ENCODE data around the gene GIN1.

GIN1 gene

DNA sequence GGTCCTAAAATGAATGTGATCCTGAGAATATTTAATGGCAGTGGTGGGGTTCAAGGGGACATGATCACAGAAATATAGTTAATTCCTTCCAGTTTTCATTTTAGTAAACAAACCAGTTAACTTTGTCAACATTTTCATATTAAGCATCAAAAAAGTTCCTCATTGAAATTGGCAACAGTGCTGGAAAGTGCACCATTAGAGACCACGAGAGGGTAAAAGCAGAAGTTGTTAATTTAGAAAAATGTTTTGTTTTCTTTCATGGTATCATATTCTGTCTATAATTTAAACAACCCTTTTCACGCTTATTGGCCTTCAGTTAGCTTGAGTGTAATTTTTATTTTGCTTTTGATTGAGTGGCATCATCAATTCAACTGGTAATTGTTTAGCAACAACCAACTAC is 11.9 kb downstream of the GIN1 start:
- no peak overlapping the region for H2AK5ac ChIP-seq (ENCODE audit: low read length)
- H3K4me2 ChIP-seq (ENCODE audit: low read length): no peak overlapping the region
- H3K23ac ChIP-seq (ENCODE audit: low read length): no peak overlapping the region
- H2BK5ac ChIP-seq (ENCODE audit: low read length): no peak overlapping the region
- H3K4ac ChIP-seq (ENCODE audit: low read depth, low read length): no peak overlapping the region
- H3K9ac ChIP-seq (ENCODE audit: low read length): no peak overlapping the region
- no peaks in the 10 kb centered on the region for H3K79me1 ChIP-seq (ENCODE audit: low read length)
- H3K4me3 ChIP-seq (ENCODE audit: low read length): no peak overlapping the region
- no peak overlapping the region for H4K5ac ChIP-seq (ENCODE audit: low read length)
- WGBS (ENCODE audit: extremely low coverage, insufficient coverage, low lambda C conversion rate): no CpG with 5 or more reads among the region's 2 CpGs
- no peaks in the 10 kb centered on the region for H3K4me1 ChIP-seq (ENCODE audit: control insufficient read depth, low read depth, low read length)
- DNase-seq: no peak
- no peak overlapping the region for H2BK120ac ChIP-seq (ENCODE audit: low read depth, low read length)
- no peaks in the 10 kb centered on the region for H3K36me3 ChIP-seq (ENCODE audit: control insufficient read depth, insufficient read depth, low read length)
- H3K27me3 ChIP-seq (ENCODE audit: insufficient read depth, low read length, poor library complexity): no peaks in the 10 kb centered on the region
- H3K27ac ChIP-seq (ENCODE audit: low read depth, low read length): no peak overlapping the region
- no peak overlapping the region for H4K8ac ChIP-seq (ENCODE audit: low read depth, low read length)
- H3K56ac ChIP-seq (ENCODE audit: low read length): no peak overlapping the region
- H3K79me2 ChIP-seq (ENCODE audit: control insufficient read depth, insufficient read depth, low read length): no peaks in the 10 kb centered on the region
- H3K18ac ChIP-seq (ENCODE audit: low read length): no peak overlapping the region
- H2BK15ac ChIP-seq (replicated peaks; ENCODE audit: low read depth): no peak overlapping the region

DNA sequence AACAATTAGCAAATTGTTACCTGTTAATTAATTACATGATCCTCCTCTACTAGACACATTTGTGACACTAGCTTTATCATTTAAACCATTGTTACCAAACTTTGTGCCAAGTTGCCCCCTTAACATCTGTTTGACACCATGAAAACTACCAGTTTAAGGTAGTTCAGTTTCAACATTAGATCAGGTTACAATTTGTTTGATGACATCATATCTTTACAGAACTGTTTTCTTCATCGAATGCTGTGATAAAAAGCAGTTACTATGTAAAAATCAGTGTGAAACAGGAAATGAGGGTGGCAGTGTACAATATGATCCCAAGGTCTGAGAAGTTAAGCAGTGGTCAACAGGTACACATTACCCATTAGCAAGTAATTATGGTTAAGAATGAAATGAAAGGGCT is 17.7 kb downstream of the GIN1 start:
- no peak overlapping the region for H2BK5ac ChIP-seq (ENCODE audit: low read length)
- no peak overlapping the region for H3K4ac ChIP-seq (ENCODE audit: low read depth, low read length)
- no peaks in the 10 kb centered on the region for H3K36me3 ChIP-seq (ENCODE audit: control insufficient read depth, insufficient read depth, low read length)
- DNase-seq: no peak
- no peak overlapping the region for H3K9ac ChIP-seq (ENCODE audit: low read length)
- H3K27me3 ChIP-seq (ENCODE audit: insufficient read depth, low read length, poor library complexity): no peaks in the 10 kb centered on the region
- no peak overlapping the region for H2BK120ac ChIP-seq (ENCODE audit: low read depth, low read length)
- H3K18ac ChIP-seq (ENCODE audit: low read length): no peak overlapping the region
- no peak overlapping the region for H3K27ac ChIP-seq (ENCODE audit: low read depth, low read length)
- no peak overlapping the region for H4K5ac ChIP-seq (ENCODE audit: low read length)
- no peak overlapping the region for H3K56ac ChIP-seq (ENCODE audit: low read length)
- H3K79me1 ChIP-seq (ENCODE audit: low read length): no peaks in the 10 kb centered on the region
- H3K4me1 ChIP-seq (ENCODE audit: control insufficient read depth, low read depth, low read length): no peaks in the 10 kb centered on the region
- no peak overlapping the region for H3K23ac ChIP-seq (ENCODE audit: low read length)
- WGBS (ENCODE audit: extremely low coverage, insufficient coverage, low lambda C conversion rate): no CpG with 5 or more reads among the region's 1 CpG
- H2AK5ac ChIP-seq (ENCODE audit: low read length): no peak overlapping the region
- no peak overlapping the region for H2BK15ac ChIP-seq (replicated peaks; ENCODE audit: low read depth)
- H3K79me2 ChIP-seq (ENCODE audit: control insufficient read depth, insufficient read depth, low read length): no peaks in the 10 kb centered on the region
- no peak overlapping the region for H4K8ac ChIP-seq (ENCODE audit: low read depth, low read length)
- H3K4me2 ChIP-seq (ENCODE audit: low read length): no peak overlapping the region
- no peak overlapping the region for H3K4me3 ChIP-seq (ENCODE audit: low read length)

DNA sequence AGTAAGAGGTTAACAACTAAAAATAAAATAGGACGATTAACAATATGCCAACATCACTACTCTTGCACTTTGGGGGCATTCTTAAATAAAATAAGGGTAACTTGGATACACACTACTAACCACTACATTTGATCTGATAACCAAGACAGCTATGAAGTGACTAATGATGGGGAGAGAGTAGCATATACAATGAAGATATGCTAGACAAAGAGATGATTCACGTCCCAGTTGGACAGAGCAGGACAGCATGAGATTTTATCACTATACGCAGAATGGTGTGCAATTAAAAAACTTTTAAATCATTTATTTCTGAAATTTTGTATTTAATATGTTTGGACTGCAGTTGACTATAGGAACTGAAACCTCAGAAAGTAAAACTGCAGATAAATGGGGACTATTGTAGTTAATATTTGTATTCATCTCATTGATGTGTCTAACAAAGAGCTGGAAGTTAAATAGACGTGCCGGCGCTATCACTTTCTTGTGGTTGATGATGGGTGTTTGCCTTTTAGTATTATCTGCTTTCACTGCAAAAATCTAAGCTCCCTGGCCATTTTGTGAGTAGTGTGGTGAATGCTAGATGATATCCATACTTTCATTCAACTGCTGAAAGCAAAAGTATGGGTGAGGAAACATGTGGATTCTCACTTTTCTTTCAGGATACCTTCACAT is 18.7 kb downstream of the GIN1 start:
- Histone ChIP-seq H4K8ac (ENCODE audit: low read depth, low read length) (no peak overlapping the region), H3K79me2 (ENCODE audit: control insufficient read depth, insufficient read depth, low read length) (no peaks in the 10 kb centered on the region), H4K5ac (ENCODE audit: low read length) (no peak overlapping the region), H3K27me3 (ENCODE audit: insufficient read depth, low read length, poor library complexity) (no peaks in the 10 kb centered on the region), H3K4me2 (ENCODE audit: low read length) (no peak overlapping the region), H3K18ac (ENCODE audit: low read length) (no peak overlapping the region), H2BK5ac (ENCODE audit: low read length) (no peak overlapping the region), H3K4me1 (ENCODE audit: control insufficient read depth, low read depth, low read length) (no peaks in the 10 kb centered on the region), H2BK120ac (ENCODE audit: low read depth, low read length) (no peak overlapping the region), H3K36me3 (ENCODE audit: control insufficient read depth, insufficient read depth, low read length) (no peaks in the 10 kb centered on the region), H3K4ac (ENCODE audit: low read depth, low read length) (no peak overlapping the region), H3K4me3 (ENCODE audit: low read length) (no peak overlapping the region), H3K56ac (ENCODE audit: low read length) (no peak overlapping the region), H3K9ac (ENCODE audit: low read length) (no peak overlapping the region), H3K23ac (ENCODE audit: low read length) (no peak overlapping the region), H2BK15ac (replicated peaks; ENCODE audit: low read depth) (no peak overlapping the region), H3K79me1 (ENCODE audit: low read length) (no peaks in the 10 kb centered on the region), H3K27ac (ENCODE audit: low read depth, low read length) (no peak overlapping the region), H2AK5ac (ENCODE audit: low read length) (no peak overlapping the region)
- DNase-seq: no peak
- no CpG with 5 or more reads among the region's 6 CpGs for WGBS (ENCODE audit: extremely low coverage, insufficient coverage, low lambda C conversion rate)

DNA sequence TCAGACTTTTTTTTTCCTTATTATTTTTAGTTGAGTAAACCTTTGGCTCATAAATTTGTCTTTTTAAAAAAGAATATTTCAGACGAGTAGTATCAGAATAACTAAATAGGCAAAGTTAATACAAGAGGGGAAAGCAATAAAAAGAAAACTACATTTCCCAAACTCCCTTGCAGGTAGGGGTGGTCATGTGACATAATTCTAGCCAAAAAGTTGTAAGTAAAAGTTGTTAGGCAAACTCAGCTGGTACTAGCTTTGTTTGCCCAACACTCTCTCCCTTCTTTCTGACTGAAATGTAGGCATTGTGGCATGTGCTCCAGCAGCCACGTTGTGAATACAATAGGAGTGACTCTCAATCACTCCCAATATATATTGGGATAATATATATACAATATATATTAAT is 20.9 kb downstream of the GIN1 start:
- peak; percentile 27 for DNase-seq
- no peaks in the 10 kb centered on the region for H3K27me3 ChIP-seq (ENCODE audit: insufficient read depth, low read length, poor library complexity)
- no peak overlapping the region for H4K8ac ChIP-seq (ENCODE audit: low read depth, low read length)

DNA sequence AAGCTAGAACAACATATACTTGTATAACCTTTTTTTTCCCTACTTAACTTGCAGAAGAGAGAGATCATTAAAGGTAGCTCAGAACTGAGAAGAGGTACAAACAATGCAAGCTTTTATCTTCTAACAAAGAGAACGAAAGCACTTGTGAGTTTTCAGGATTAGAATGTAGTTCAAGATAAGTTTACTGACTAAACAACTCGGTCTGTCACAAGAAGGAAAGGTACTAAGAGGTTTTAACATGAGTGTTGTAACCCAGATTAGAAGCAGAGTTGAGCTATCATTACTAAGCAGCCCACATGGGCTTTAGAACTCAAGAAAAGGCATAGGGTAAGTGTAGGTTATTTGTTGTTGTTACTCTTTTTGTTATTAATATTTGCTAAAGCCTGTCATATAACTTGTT is 25.2 kb downstream of the GIN1 start:
- no peak overlapping the region for H2BK15ac ChIP-seq (replicated peaks; ENCODE audit: low read depth)
- no peak overlapping the region for H3K4ac ChIP-seq (ENCODE audit: low read depth, low read length)
- H3K79me2 ChIP-seq (ENCODE audit: control insufficient read depth, insufficient read depth, low read length): no peaks in the 10 kb centered on the region
- H2AK5ac ChIP-seq (ENCODE audit: low read length): no peak overlapping the region
- H2BK120ac ChIP-seq (ENCODE audit: low read depth, low read length): no peak overlapping the region
- WGBS (ENCODE audit: extremely low coverage, insufficient coverage, low lambda C conversion rate): no CpG with 5 or more reads among the region's 2 CpGs
- no peak overlapping the region for H3K4me3 ChIP-seq (ENCODE audit: low read length)
- H3K18ac ChIP-seq (ENCODE audit: low read length): no peak overlapping the region
- H3K4me2 ChIP-seq (ENCODE audit: low read length): no peak overlapping the region
- peak; percentile 58 for DNase-seq
- H2BK5ac ChIP-seq (ENCODE audit: low read length): no peak overlapping the region
- no peak overlapping the region for H3K27ac ChIP-seq (ENCODE audit: low read depth, low read length)
- H3K36me3 ChIP-seq (ENCODE audit: control insufficient read depth, insufficient read depth, low read length): no peaks in the 10 kb centered on the region
- no peaks in the 10 kb centered on the region for H3K27me3 ChIP-seq (ENCODE audit: insufficient read depth, low read length, poor library complexity)
- H3K56ac ChIP-seq (ENCODE audit: low read length): no peak overlapping the region
- H4K8ac ChIP-seq (ENCODE audit: low read depth, low read length): no peak overlapping the region
- no peak overlapping the region for H3K23ac ChIP-seq (ENCODE audit: low read length)
- H4K5ac ChIP-seq (ENCODE audit: low read length): no peak overlapping the region
- no peaks in the 10 kb centered on the region for H3K79me1 ChIP-seq (ENCODE audit: low read length)
- H3K9ac ChIP-seq (ENCODE audit: low read length): no peak overlapping the region
- H3K4me1 ChIP-seq (ENCODE audit: control insufficient read depth, low read depth, low read length): no peaks in the 10 kb centered on the region

More for the DNA sequence above, 20.9 kb downstream of the GIN1 start:
- Histone ChIP-seq H3K79me2 (ENCODE audit: control insufficient read depth, insufficient read depth, low read length) (no peaks in the 10 kb centered on the region), H2BK15ac (replicated peaks; ENCODE audit: low read depth) (no peak overlapping the region), H3K79me1 (ENCODE audit: low read length) (no peaks in the 10 kb centered on the region), H2BK5ac (ENCODE audit: low read length) (no peak overlapping the region), H3K4me1 (ENCODE audit: control insufficient read depth, low read depth, low read length) (no peaks in the 10 kb centered on the region), H3K9ac (ENCODE audit: low read length) (no peak overlapping the region), H3K4me3 (ENCODE audit: low read length) (no peak overlapping the region), H3K27ac (ENCODE audit: low read depth, low read length) (no peak overlapping the region), H3K23ac (ENCODE audit: low read length) (no peak overlapping the region), H2BK120ac (ENCODE audit: low read depth, low read length) (no peak overlapping the region), H3K56ac (ENCODE audit: low read length) (no peak overlapping the region), H4K5ac (ENCODE audit: low read length) (no peak overlapping the region), H2AK5ac (ENCODE audit: low read length) (no peak overlapping the region), H3K18ac (ENCODE audit: low read length) (no peak overlapping the region), H3K36me3 (ENCODE audit: control insufficient read depth, insufficient read depth, low read length) (no peaks in the 10 kb centered on the region), H3K4ac (ENCODE audit: low read depth, low read length) (no peak overlapping the region), H3K4me2 (ENCODE audit: low read length) (no peak overlapping the region)
- no CpG with 5 or more reads among the region's 2 CpGs for WGBS (ENCODE audit: extremely low coverage, insufficient coverage, low lambda C conversion rate)

DNA sequence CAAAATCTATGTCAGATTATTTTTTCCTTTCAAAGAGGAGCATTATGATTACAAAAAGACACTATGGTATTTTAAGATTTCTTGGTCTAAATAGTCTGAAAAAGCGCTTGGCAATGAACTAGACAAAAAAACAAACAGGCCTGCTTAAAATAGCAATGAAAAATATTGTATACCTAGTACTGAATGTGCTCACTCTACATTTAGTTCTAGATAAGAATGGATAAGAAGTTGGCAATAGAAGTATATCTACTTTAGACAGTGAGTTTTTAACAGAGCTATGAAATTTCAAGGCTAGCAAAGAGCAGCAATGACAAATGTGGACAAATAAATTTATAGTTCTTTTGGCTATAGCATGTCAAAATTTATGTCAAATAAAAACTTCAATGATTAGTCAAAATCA is 26.2 kb downstream of the GIN1 start:
- H3K79me2 ChIP-seq (ENCODE audit: control insufficient read depth, insufficient read depth, low read length): no peaks in the 10 kb centered on the region
- no CpG with 5 or more reads among the region's 1 CpG for WGBS (ENCODE audit: extremely low coverage, insufficient coverage, low lambda C conversion rate)
- H3K27me3 ChIP-seq (ENCODE audit: insufficient read depth, low read length, poor library complexity): no peaks in the 10 kb centered on the region
- no peak overlapping the region for H4K5ac ChIP-seq (ENCODE audit: low read length)
- H2BK15ac ChIP-seq (replicated peaks; ENCODE audit: low read depth): no peak overlapping the region
- no peak for DNase-seq
- no peak overlapping the region for H3K56ac ChIP-seq (ENCODE audit: low read length)
- no peak overlapping the region for H4K8ac ChIP-seq (ENCODE audit: low read depth, low read length)
- H3K4me3 ChIP-seq (ENCODE audit: low read length): no peak overlapping the region
- no peak overlapping the region for H2BK120ac ChIP-seq (ENCODE audit: low read depth, low read length)
- no peaks in the 10 kb centered on the region for H3K79me1 ChIP-seq (ENCODE audit: low read length)
- no peak overlapping the region for H2BK5ac ChIP-seq (ENCODE audit: low read length)
- no peak overlapping the region for H3K9ac ChIP-seq (ENCODE audit: low read length)
- no peak overlapping the region for H3K4me2 ChIP-seq (ENCODE audit: low read length)
- no peak overlapping the region for H3K4ac ChIP-seq (ENCODE audit: low read depth, low read length)
- H2AK5ac ChIP-seq (ENCODE audit: low read length): no peak overlapping the region
- no peak overlapping the region for H3K27ac ChIP-seq (ENCODE audit: low read depth, low read length)
- H3K36me3 ChIP-seq (ENCODE audit: control insufficient read depth, insufficient read depth, low read length): no peaks in the 10 kb centered on the region
- H3K4me1 ChIP-seq (ENCODE audit: control insufficient read depth, low read depth, low read length): no peaks in the 10 kb centered on the region
- no peak overlapping the region for H3K23ac ChIP-seq (ENCODE audit: low read length)
- no peak overlapping the region for H3K18ac ChIP-seq (ENCODE audit: low read length)

All from mesendoderm (in vitro differentiated cells).